Neural cell (in vitro differentiated cells): ENCODE data around the gene RAP1GDS1. TPM values are rescaled to one million over a fixed set of nuclear protein-coding genes. Genes with fewer than 3 reads are reported as not detected.

Source experiments
- H2AFZ ChIP-seq: fragments of 200-600, 300-800 bp; sonication (generic), shearing (Covaris generic); 2 replicates; pipeline ENCODE4 v1.6.0; 2014; ENCODE audit warnings: low read depth, mild to moderate bottlenecking, antibody characterized with exemption, low read length, moderate library complexity
- H3F3A ChIP-seq: fragments of 200-600 bp; shearing (Covaris generic); 2 replicates; pipeline ENCODE4 v1.6.1; 2016; ENCODE audit warnings: mild to moderate bottlenecking, moderate library complexity, mixed read lengths, antibody characterized with exemption, low read length; ENCODE audit not compliant: insufficient read depth, poor library complexity, severe bottlenecking
- H3K27ac ChIP-seq: fragments of 200-600, 300-800 bp; sonication (generic), shearing (Covaris generic); 2 replicates; pipeline ENCODE4 v1.5.1; 2014; ENCODE audit warnings: mild to moderate bottlenecking, low read length, moderate library complexity
- H3K27me3 ChIP-seq: fragments of 300-800, 200-600 bp; sonication (generic), shearing (Covaris generic); 2 replicates; pipeline ENCODE4 v1.6.0; 2014; ENCODE audit warnings: mild to moderate bottlenecking, low read depth, low read length, moderate library complexity; ENCODE audit not compliant: insufficient read depth
- H3K36me3 ChIP-seq: fragments of 300-800, 200-600 bp; sonication (generic), shearing (Covaris generic); 2 replicates; pipeline ENCODE4 v1.5.1; 2014; ENCODE audit warnings: mild to moderate bottlenecking, antibody characterized with exemption, low read length, moderate library complexity; ENCODE audit not compliant: insufficient read depth
- H3K4me2 ChIP-seq: fragments of 300-800, 200-600 bp; sonication (generic), shearing (Covaris generic); 2 replicates; pipeline ENCODE4 v1.6.0; 2014; ENCODE audit warnings: mild to moderate bottlenecking, low read length
- H3K4me3 ChIP-seq: fragments of 300-800, 200-600 bp; sonication (generic), shearing (Covaris generic); 2 replicates; pipeline ENCODE4 v1.5.1; 2014; ENCODE audit warnings: mild to moderate bottlenecking, low read length, moderate library complexity
- H3K79me2 ChIP-seq: fragments of 200-600 bp; shearing (Covaris generic); replicated peaks from 2 replicates; pipeline ENCODE4 v1.6.0; 2014; ENCODE audit warnings: mild to moderate bottlenecking, low read length, moderate library complexity; ENCODE audit not compliant: insufficient read depth
- H3K9ac ChIP-seq: fragments of 300-800, 200-600 bp; sonication (generic), shearing (Covaris generic); 2 replicates; pipeline ENCODE4 v1.6.1; 2016; ENCODE audit warnings: mild to moderate bottlenecking, low read length, mixed read lengths
- H3K9me2 ChIP-seq: fragments of 200-600 bp; shearing (Covaris generic); 2 replicates; pipeline ENCODE4 v1.6.1; 2016; ENCODE audit warnings: mild to moderate bottlenecking, low read length, mixed read lengths; ENCODE audit not compliant: insufficient read depth
- H3K9me3 ChIP-seq: fragments of 200-600, 300-800 bp; sonication (generic), shearing (Covaris generic); 2 replicates; pipeline ENCODE4 v1.6.1; 2016; ENCODE audit warnings: mild to moderate bottlenecking, mixed run types, low read length, moderate library complexity, mixed read lengths
- H4K20me1 ChIP-seq: fragments of 200-600 bp; shearing (Covaris generic); 2 replicates; pipeline ENCODE4 v1.6.1; 2016; ENCODE audit warnings: mild to moderate bottlenecking, mixed run types; ENCODE audit not compliant: insufficient read depth
- EP300 ChIP-seq: fragments of 450-650 bp; conservative IDR thresholded peaks from 2 replicates; pipeline ENCODE4 v1.6.1; 2014; ENCODE audit warnings: antibody characterized with exemption, mild to moderate bottlenecking, moderate library complexity; ENCODE audit not compliant: poor library complexity, severe bottlenecking
- EZH2 ChIP-seq: fragments of 200-600, 300-800 bp; shearing (Covaris generic), sonication (generic); IDR thresholded peaks from 2 replicates; pipeline ENCODE4 v1.6.1; 2014; ENCODE audit warnings: antibody characterized with exemption, low read length, borderline replicate concordance, mild to moderate bottlenecking; ENCODE audit not compliant: insufficient read depth, poor library complexity, severe bottlenecking
- MXI1 ChIP-seq: fragments of 450-650 bp; conservative IDR thresholded peaks from 2 replicates; pipeline ENCODE4 v1.6.1; 2014; ENCODE audit warnings: antibody characterized with exemption, mild to moderate bottlenecking; ENCODE audit not compliant: poor library complexity, severe bottlenecking
- POLR2AphosphoS5 ChIP-seq: IDR thresholded peaks from 2 replicates; pipeline ENCODE4 v1.6.1; 2012
- RAD21 ChIP-seq: fragments of 450-650 bp; conservative IDR thresholded peaks from 2 replicates; pipeline ENCODE4 v1.6.1; 2014; ENCODE audit warnings: antibody characterized with exemption, mild to moderate bottlenecking, moderate library complexity
- SMC3 ChIP-seq: fragments of 450-650 bp; conservative IDR thresholded peaks from 2 replicates; pipeline ENCODE4 v1.6.1; 2014; ENCODE audit warnings: antibody characterized with exemption, mild to moderate bottlenecking, moderate library complexity; ENCODE audit not compliant: poor library complexity
- TAF1 ChIP-seq: IDR thresholded peaks from 2 replicates; pipeline ENCODE4 v1.6.1; 2012; ENCODE audit warnings: low read depth
- polyA plus RNA-seq: library from polyadenylated mRNA; depleted of rRNA; stranded (reverse); fragments of >200 nt; gene quantifications from 2 replicates; pipeline ENCODE4 v1.2.3, GENCODE V29; 2014
- TF ChIP-seq, protein P1 (sequence below): fragments of 450-650 bp; IDR thresholded peaks from 2 replicates; pipeline ENCODE4 v1.5.1; 2014; ENCODE audit warnings: antibody characterized with exemption, mild to moderate bottlenecking, moderate library complexity; ENCODE audit not compliant: poor library complexity, severe bottlenecking
- TF ChIP-seq, protein P2 (sequence below): IDR thresholded peaks from 2 replicates; pipeline ENCODE4 v1.6.1; 2012; ENCODE audit warnings: borderline replicate concordance

RAP1GDS1 gene
- polyA plus RNA-seq, 1 donor from 2014 or later: 41.1 TPM

DNA sequence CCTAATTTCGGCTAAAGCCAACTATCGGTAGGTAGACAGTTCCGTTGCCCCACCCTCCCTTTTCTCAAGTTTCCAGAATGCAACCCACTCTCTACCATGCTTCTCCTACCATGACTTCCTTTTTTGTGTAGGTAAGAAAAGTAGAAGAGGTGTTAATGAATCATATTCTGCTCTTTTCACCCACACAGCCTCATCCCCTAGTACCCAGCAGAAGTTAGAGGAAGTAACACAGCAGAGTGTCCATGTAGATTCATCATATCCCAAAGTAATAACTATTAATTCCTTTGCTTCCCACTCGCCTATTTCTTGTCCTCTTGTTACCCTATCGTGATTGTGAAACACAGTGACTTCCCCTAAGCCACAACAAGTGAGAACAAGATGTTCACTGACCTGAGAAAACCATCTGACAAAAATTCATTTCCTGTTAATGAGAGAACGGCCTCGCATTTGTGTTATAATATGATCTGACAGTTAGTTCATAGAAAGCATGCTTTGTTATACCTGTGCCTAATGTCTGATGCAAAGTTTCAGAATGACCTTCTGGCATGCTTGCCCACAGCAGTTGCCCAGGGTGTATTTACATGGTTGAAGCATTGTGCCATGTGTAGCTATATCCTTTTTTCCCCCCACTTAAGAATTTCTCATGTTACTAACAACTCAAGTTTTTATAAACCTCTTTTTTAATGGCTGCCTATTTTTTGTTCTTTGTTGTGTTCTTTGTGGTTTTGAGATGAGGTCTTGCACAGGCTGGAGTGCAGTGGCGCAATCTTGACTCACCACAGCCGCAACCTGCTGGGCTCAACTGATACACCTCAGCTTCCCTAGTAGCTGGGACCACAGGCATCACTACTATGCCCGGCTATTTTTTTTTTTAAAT lies 185.6 kb downstream of the RAP1GDS1 start:
- no peak overlapping the region for H3K4me2 ChIP-seq
- no peak overlapping the region for H3K4me3 ChIP-seq
- no peaks in the 10 kb centered on the region for H4K20me1 ChIP-seq
- no peaks in the 10 kb centered on the region for H3K9me3 ChIP-seq
- no peaks in the 10 kb centered on the region for H3K27me3 ChIP-seq
- no peak for TF ChIP-seq RAD21
- no peaks in the 10 kb centered on the region for H3F3A ChIP-seq
- H3K36me3 ChIP-seq: no peaks in the 10 kb centered on the region
- H3K9me2 ChIP-seq: no peaks in the 10 kb centered on the region
- H3K9ac ChIP-seq: no peak overlapping the region
- no peaks in the 10 kb centered on the region for H3K79me2 ChIP-seq
- no peak overlapping the region for H3K27ac ChIP-seq
- no peak overlapping the region for H2AFZ ChIP-seq

DNA sequence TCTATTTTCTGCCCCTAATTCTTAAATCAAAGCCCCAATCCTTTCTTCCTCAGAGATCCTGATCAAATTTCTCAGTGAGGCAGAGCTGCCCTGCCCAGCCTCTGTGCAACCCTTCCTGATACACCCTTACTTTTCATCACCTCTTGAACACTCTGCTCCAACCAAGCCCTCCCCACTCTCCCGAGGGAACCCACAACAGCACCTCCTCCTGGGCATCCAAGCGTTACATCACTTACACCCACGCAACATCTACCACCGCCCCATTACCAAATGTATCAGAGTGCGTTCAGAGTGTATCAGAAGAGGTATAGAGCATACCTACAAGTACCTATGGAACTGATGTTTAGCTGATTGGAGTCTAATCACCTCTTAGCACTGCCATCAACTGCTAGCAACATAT lies 186.5 kb downstream of the RAP1GDS1 start:
- H3K27ac ChIP-seq: no peak overlapping the region
- H4K20me1 ChIP-seq: no peaks in the 10 kb centered on the region
- no peaks in the 10 kb centered on the region for H3K9me2 ChIP-seq
- H3K27me3 ChIP-seq: no peaks in the 10 kb centered on the region
- TF ChIP-seq RAD21 (no peak), SMC3 (no peak), EZH2 (no peak), EP300 (no peak), TAF1 (no peak), POLR2AphosphoS5 (no peak), MXI1 (no peak)
- TF ChIP-seq, protein P1, sequence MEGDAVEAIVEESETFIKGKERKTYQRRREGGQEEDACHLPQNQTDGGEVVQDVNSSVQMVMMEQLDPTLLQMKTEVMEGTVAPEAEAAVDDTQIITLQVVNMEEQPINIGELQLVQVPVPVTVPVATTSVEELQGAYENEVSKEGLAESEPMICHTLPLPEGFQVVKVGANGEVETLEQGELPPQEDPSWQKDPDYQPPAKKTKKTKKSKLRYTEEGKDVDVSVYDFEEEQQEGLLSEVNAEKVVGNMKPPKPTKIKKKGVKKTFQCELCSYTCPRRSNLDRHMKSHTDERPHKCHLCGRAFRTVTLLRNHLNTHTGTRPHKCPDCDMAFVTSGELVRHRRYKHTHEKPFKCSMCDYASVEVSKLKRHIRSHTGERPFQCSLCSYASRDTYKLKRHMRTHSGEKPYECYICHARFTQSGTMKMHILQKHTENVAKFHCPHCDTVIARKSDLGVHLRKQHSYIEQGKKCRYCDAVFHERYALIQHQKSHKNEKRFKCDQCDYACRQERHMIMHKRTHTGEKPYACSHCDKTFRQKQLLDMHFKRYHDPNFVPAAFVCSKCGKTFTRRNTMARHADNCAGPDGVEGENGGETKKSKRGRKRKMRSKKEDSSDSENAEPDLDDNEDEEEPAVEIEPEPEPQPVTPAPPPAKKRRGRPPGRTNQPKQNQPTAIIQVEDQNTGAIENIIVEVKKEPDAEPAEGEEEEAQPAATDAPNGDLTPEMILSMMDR: no peak
- TF ChIP-seq, protein P2, sequence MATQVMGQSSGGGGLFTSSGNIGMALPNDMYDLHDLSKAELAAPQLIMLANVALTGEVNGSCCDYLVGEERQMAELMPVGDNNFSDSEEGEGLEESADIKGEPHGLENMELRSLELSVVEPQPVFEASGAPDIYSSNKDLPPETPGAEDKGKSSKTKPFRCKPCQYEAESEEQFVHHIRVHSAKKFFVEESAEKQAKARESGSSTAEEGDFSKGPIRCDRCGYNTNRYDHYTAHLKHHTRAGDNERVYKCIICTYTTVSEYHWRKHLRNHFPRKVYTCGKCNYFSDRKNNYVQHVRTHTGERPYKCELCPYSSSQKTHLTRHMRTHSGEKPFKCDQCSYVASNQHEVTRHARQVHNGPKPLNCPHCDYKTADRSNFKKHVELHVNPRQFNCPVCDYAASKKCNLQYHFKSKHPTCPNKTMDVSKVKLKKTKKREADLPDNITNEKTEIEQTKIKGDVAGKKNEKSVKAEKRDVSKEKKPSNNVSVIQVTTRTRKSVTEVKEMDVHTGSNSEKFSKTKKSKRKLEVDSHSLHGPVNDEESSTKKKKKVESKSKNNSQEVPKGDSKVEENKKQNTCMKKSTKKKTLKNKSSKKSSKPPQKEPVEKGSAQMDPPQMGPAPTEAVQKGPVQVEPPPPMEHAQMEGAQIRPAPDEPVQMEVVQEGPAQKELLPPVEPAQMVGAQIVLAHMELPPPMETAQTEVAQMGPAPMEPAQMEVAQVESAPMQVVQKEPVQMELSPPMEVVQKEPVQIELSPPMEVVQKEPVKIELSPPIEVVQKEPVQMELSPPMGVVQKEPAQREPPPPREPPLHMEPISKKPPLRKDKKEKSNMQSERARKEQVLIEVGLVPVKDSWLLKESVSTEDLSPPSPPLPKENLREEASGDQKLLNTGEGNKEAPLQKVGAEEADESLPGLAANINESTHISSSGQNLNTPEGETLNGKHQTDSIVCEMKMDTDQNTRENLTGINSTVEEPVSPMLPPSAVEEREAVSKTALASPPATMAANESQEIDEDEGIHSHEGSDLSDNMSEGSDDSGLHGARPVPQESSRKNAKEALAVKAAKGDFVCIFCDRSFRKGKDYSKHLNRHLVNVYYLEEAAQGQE: no peak
- no peaks in the 10 kb centered on the region for H3K79me2 ChIP-seq
- no peak overlapping the region for H3K9ac ChIP-seq
- H3K4me3 ChIP-seq: no peak overlapping the region
- no peak overlapping the region for H2AFZ ChIP-seq
- H3F3A ChIP-seq: no peaks in the 10 kb centered on the region
- H3K4me2 ChIP-seq: no peak overlapping the region
- H3K36me3 ChIP-seq: no peaks in the 10 kb centered on the region
- H3K9me3 ChIP-seq: no peaks in the 10 kb centered on the region
